Kidney tubule cell (primary cell): ENCODE results near the gene DRD5.

Experiments
- DNase-seq: peaks from one replicate; pipeline ENCODE4 v3.0.0-alpha.2; 2018; ENCODE audit warnings: low spot score

The DRD5 gene

DNA sequence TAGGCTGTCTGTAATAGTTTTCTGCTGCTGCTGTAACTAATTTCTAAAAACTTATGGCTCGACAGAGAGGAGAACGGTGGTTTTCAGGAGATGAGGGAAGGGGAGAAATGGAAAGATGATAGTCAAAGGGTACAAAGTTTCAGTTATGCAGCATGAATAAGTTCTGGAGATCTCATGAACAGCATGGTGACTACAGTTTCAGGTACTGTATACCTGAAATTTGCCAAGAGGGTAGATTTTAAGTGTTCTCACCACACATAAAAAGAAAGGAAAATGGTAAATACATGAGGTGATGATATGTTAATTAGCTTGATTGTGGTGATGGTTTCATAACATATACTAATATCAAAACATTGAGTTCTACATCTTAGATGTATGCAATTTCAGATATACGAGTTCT is 34.9 kb downstream of the DRD5 start:
- no peak for DNase-seq

- no peak for DNase-seq
Observed at GRCh38 chr4:9820343-9820742, 38.9 kb downstream of the DRD5 start.

GRCh38 chr4:9825049-9825448 is 43.6 kb downstream of the DRD5 start:
- no peak for DNase-seq

DNA sequence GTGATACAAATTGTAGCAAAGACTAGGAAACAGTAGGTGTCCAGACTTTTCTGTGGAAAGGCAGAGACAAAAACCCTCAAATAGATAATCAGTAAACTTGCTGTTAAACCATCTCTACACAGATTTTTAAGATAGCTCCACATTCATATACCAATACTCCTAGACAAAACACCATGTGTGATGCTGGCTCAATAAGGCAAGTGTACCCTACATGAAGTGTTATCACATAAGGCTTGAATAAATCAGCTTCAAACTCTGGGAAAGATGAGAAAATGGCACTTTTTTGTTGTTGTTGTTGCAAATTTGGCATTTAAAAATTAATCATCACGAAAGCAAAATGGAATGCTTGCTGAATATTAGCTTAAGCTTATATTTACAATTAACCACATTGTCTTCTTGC is 45.1 kb downstream of the DRD5 start:
- no peak for DNase-seq

DNA sequence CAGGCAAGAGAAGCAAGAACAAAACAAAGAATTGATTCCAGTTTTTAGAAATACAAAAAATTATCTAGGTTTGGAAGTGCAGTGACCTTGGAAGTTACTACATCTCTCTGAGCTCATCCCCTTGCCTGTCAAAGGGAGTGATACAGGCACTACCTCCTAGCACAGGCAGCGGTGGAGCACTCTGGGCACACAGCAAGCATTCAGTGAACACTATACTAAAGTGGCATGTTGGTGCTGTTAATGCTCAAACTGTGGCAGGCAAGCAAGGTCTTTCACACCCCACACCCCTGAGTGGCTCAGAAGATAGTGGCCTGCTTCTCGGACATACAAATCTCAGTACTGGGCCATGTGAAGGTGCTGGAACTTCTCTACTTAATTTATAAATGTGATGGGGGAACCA is 51.2 kb downstream of the DRD5 start:
- no peak for DNase-seq

- DNase-seq: no peak
Observed at GRCh38 chr4:9833421-9833820, 52.0 kb downstream of the DRD5 start.
